ENCODE measurements around the gene PDE3A. TPM values are rescaled to one million over a fixed set of nuclear protein-coding genes. Genes with fewer than 3 reads are reported as not detected.

Gene PDE3A
- total and polyA plus RNA-seq, 2 of the 4 experiments (the other 2 are of a cell fraction), result 0.09 to 0.18 TPM

DNA sequence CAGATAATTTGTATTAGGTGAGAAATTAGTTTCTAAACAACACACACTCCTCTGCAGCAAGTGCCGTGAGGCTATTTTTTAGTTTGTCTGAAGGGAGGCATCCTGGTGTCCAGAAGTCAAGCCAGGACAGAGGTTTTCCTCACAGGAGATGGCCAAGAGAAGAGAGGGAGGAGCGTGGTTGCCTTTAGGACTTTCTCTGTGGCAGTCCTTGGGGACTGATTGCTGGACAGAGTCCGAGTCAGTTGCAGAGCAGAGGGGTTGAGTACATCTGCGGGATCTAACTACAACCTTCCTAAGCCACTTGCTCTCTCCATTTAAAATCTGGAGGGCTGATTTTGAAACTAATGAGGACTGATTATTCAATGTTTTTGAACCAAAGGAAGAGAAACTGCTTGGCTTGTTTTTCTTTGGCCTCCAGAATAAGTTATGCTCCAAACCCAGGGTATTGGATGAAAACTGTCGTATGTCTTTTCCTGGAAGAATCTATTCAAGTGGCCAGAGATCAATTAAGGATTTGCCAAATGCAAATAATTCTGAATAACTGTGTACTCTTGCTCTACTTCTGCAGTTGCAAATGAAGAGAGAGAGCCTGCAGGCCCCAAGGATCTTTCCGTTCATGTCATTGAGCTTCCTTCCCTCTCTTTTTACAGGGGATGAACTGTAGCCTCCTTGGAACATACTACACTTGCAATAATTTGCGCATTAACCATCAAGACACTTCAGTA lies 328.0 kb downstream of the PDE3A start:
- Histone ChIP-seq H2AFZ (replicated peaks; ENCODE audit: low read length, poor library complexity) (no peak overlapping the region), H3K4me2 (ENCODE audit: low read depth, low read length) (no peak overlapping the region), H3K79me1 (ENCODE audit: low read depth in 1 of 2, low read length in 2 of 2) (no peaks in the 10 kb centered on the region), H3K14ac (replicated peaks; ENCODE audit: low read depth, low read length) (no peak overlapping the region), H4K20me1 (ENCODE audit: insufficient read depth, low read length) (no peaks in the 10 kb centered on the region), H3K18ac (ENCODE audit: low read depth, low read length) (no peak overlapping the region), H3K9me3 (ENCODE audit: control insufficient read depth, insufficient read depth, low read length) (no peaks in the 10 kb centered on the region), H3K4me1 (ENCODE audit: control insufficient read depth, insufficient read depth, low read length) (no peaks in the 10 kb centered on the region), H3K9ac (ENCODE audit: low read depth, low read length) (no peak overlapping the region), H3K9me1 (ENCODE audit: insufficient read depth, low read length) (no peaks in the 10 kb centered on the region), H2BK15ac (ENCODE audit: low read depth, low read length) (no peak overlapping the region), H3K27me3 (ENCODE audit: control insufficient read depth, insufficient read depth, low read length) (no peaks in the 10 kb centered on the region), H3K56ac (ENCODE audit: extremely low read depth, insufficient read depth, low read length) (no peak overlapping the region), H2BK5ac (ENCODE audit: low read depth, low read length, poor library complexity, severe bottlenecking) (no peak overlapping the region), H3K36me3 (ENCODE audit: control insufficient read depth, insufficient read depth, low read length) (no peaks in the 10 kb centered on the region), H3K27ac (ENCODE audit: insufficient read depth, low read length) (no peak overlapping the region), H2BK120ac (ENCODE audit: low read depth, low read length) (no peak overlapping the region), H4K8ac (ENCODE audit: low read depth in 2 of 2, low read length in 2 of 2) (no peak overlapping the region), H3K4me3 (ENCODE audit: insufficient read depth, low read depth, low read length) (no peak overlapping the region), H2AK5ac (ENCODE audit: low read depth, low read length) (no peak overlapping the region), H4K5ac (ENCODE audit: low read depth, low read length) (no peak overlapping the region), H2AK9ac (replicated peaks; ENCODE audit: low read depth, low read length, poor library complexity) (no peak overlapping the region), H4K91ac (ENCODE audit: insufficient read depth, low read depth, low read length) (no peak overlapping the region), H3K4ac (ENCODE audit: low read depth, low read length) (no peak overlapping the region), H2BK20ac (ENCODE audit: low read depth, low read length) (no peak overlapping the region), H3K23ac (ENCODE audit: low read depth, low read length) (no peak overlapping the region)
- TF ChIP-seq NFE2L2 (IDR thresholded peaks at IDR 0.05; ENCODE audit: low read depth, low read length) (no peak), SMC3 (IDR thresholded peaks at IDR 0.05; ENCODE audit: low read depth, low read length) (no peak)
- ATAC-seq (ENCODE audit: low read depth) (no peak), DNase-seq (no peak)
- intact Hi-C loops (cut with micrococcal nuclease), result no loop called here
- ChIA-PET POLR2A (ENCODE audit: unreplicated experiment) (no interaction called here), CTCF (no interaction called here)
- dilution Hi-C loops (cut with HindIII; ENCODE audit: low sequenced_read_pairs, unreplicated experiment), result no loop called here
- in situ Hi-C loops (cut with MboI; ENCODE audit: low sequenced_read_pairs), result no loop called here
- BruUV-seq (replicated peaks), result no TSS peak
- no CpG with 5 or more reads among the region's 7 CpGs for WGBS, 2 experiments (ENCODE audit: extremely low coverage in 2 of 2, insufficient read length in 1 of 2)

Measured in IMR-90 (cell line).